ENCODE results near the gene ZNF136.

ZNF136 gene

DNA sequence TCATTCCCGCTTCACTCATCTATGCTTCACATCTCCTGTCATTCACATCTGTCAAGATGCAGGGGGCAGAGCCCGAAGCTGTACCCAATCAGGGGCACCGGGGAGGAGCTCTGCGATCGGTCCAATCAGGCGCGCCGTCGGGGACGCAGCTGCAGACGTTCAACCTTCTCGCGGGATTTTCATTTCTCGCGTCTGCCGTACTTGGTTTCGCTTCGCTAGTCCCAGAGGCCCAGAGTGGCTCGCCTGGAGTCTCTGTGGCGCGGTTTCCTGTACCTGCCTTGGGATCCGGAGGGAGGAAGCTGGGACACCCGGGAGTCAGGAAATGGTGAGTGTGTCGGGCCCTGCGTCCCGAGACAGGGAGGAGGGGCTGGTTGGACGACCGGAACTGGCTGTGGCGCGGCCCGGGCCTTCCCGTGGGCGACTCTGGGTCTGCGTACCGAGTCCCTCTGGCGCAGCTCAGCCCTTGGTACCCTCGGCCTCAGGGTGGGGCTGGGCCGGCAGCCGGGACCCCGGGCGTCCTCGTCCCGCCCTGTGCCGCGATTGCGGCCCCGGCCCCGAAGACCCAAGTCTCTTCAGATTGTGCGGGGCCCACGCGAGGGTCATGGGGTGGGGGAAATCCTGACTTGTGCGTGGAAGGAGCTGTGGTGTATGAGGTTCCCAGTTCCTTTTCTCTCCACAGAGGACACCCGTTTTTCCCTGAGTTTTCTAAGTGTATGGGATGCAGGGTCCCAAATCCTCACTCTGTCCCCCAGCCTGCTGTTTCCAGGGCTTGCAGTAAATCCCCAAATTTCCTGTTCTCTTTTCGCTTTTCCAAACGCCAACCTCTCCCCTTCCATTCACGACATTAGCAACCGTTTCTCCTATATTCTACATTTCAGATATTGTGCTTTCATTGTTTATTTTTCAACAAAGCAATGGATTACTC, at the start of gene ZNF136:
Gene ZNF136 (plus strand): TSS at position 215 of the 925 bp plus-strand sequence. CDS start 108 bp downstream, at position 323.
- peak; percentile 91 for DNase-seq

DNA sequence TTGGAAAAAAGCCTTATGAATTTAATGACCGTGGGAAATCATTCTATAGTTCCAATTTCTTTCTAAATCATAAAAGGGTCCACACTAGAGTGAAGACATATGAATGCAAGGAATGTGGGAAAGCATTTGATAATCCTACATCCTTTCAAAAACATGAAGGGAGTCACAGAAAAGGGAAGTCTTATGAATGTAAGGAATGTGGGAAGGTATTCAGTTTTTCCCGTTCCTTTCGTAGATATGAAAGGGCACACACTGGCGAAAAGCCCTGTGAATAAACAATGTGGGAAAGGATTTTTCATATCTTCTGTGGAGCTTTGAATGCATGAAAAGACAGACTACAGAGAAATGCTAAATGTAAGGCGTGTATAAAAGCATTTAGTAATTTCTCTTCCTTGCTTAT, 49.8 kb upstream of the ZNF136 start:
- DNase-seq = no peak

DNA sequence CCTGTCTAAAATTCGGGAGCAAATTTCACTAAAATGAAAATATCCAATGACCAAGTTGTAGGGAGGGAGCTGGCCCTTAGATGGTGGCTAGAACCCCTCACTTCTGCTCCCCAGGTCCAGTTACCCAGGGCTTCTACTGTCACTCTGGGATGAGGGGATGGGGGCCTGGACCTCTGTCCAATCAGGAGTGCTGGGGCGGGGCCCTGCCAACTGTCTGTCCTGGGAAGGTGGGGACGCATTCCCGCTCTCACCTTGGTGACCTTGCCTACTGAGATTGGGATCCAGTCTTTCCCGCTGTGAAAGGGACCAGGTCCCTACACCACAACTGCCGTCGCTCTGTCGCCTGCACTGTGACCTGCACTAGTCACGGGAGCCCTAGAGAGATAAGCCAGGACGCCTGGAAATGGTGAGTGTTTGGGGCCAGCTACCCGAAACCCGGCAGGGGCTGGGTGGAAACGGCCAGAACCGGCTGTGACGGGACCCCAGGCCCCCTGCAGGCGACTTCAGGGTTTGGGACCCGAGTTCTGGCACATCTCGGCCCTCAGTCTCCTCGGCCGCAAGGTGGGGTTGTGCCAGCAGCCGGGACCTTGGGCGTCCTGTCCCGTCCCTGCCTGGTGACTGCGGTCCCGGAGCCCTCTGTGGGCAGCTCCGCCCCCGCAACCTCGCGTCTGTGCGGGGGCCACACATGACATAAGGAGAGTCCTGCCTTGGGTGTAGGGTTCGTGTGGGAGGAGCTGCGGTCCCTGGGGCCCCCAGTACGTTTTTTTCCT, 45.5 kb upstream of the ZNF136 start:
- DNase-seq = no peak

DNA sequence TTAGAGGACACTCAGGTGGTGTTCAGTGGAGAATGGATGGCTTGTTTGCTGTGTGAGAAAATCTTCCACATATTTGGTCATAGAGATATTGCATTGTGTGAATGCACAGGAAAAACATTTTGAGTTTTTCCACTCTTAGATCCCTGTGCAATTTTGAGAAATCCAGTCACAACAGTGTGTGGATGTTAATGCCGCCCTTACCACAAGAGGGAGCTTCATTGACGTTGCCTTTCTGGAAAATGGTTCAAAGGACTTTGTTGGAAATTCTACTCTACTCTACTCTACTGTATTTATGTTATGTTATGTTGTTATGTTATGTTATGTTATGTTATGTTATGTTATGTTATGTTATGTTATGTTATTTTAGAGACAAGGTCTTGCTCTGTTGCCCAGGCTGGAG, 36.2 kb upstream of the ZNF136 start:
- DNase-seq = peak; percentile 25

DNA sequence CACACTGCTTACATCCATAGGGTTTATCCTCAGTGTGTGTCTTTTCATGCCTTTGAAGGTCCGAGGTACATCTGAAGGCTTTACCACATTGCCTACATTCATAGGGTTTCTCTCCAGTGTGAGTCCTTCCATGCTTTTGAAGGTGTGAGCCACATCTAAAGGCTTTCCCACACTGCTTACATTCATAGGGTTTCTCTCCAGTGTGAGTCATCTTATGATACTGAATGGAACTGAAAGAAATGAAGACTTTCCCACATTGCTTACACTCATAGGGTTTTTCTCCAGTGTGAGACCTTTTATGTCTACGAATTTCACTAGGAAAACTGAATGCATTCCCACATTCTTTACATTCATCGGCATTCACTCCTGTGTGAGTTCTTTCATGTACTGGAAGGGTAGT, 29.8 kb upstream of the ZNF136 start:
- DNase-seq = no peak

DNA sequence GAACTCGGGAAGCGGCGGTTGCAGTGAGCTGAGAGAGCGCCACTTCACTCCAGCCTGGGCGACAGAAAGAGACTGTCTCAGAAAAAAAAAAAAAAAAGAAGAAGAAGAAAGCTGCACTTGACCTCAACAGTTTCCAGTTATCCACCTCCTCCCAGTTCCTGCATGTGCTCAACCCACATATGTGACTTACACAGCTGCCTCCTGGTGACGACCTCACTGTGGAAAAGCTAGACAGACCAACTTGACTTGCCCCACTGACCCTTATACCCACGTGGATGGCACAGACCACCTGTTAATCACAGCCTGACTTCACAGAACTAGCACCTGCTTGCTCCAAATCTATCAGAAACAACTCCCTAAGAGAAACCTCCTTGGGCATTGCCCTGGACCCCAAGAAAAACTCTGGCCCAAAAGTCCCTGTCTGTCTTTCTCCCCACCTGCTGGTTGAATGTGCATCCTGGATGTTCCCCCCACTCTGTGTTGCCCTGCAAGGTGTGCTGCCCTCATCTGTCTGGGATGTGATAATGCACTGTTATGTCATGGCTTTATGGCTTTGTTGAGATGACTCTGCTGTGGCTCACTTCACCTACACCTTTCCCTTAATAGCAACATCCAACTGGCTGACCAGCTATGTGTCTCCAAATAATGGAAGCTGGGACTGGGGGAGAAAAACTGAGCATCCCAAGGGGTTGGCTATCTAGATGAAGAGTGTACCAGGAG, 25.5 kb upstream of the ZNF136 start:
- peak; percentile 44 for DNase-seq

DNA sequence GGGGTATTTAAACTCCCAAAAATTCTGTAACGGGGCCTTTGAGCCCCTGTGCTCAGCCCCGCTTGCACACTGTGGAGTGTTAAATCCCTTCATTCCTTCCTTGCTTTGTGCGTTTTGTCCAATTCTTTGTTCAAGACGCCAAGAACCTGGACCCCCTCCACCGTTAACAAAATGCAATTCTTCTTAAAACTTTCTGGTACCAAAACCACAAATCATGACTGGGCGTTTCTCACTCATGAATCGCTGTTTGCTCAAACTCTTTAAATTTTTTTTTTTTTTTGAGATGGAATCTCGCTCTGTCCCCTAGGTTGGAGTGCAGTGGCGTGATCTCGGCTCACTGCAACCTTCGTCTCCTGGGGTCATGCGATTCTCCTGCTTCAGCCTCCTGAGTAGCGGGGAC, 23.6 kb upstream of the ZNF136 start:
- DNase-seq = no peak

DNA sequence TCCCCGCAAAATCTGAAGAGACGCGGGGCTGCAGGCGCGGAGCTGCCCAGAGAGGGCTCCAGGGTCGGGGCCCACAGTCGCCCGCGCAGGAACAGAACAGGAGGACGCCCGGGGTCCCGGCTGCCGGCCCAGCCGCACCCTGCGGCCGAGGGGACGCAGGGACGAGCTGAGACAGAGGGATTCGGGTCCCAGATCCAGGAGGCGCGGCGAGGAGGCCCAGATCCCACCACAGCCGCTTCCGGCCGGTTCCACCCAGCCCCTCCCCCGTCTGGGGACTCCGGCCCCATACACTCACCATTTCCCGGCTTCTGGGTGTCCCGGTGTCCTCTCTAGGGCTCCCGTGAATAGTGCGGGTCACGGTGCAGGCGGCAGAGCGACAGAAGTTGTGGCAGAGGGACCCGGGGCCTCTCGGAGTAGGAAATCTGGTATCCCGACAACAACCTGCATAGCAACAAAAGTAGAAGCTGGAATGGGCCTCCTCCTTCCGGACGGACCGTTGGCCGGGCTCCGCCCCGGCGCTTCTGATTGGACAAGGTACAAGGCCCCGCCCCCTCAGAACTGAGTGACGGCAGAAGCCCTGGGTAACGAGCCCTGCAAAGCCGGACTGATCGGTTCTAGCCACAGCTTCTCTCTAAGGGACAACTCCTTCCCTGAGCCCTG, 22.9 kb upstream of the ZNF136 start, which contains the start of gene ZNF20:
Gene ZNF20 (minus strand): TSS at position 466 of the 660 bp plus-strand sequence. CDS start 168 bp downstream, at position 298.
- peak; percentile 95 for DNase-seq

DNA sequence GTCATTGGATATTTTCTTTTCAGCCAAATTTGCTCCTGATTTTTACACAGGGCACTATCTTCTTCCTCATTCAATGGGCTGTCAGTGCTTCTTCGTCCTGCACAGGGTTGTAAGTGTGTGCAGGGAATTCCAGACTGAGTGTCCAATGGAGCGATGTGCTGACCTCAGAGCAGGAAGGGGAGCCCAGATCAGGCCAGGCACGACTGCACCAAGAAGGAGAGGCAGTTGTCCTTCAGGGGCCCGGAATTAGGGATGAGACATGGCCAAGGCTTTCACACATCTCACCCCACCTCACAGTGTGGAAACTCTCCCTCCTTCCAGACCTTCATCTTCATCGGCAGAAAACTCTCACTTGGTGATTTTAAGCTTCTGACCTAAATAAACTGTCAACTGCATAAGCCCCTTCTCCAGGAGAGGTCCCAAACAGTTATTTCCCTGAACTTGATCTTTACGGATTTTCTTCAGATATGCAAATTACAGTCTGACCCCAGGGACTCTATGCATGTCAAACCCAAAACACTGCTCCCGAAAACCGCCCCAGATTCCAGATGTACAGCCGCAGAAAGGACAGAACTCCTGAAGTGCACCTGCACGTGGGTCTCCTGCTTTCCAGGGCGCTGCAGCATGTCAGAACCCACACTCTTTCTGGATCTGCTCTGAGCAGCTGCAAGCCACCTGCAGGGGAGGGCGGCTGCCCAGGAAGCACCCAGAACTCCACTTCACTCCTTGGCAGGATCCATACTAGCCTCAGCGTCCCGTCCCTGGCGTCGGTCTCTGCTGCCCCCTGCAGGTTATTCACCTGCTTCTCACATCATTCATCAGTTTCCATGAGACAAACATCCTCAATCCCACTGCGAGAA, 22.1 kb upstream of the ZNF136 start:
- DNase-seq = peak; percentile 95

DNA sequence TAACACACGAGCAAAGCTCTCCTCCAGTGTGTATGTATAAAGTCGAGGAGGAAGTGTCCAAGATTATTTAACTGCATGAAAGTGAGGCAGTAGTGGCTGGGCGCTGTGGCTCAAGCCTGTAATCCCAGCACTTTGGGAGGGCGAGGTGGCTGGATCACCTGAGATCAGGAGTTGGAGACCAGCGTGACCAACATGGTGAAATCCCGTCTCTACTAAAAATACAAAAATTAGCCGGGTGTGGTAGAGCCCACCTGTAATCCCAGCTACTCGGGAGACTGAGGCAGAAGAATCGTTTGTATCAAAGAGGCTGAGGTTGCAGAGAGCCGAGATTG, 21.5 kb upstream of the ZNF136 start:
- DNase-seq = no peak

DNA sequence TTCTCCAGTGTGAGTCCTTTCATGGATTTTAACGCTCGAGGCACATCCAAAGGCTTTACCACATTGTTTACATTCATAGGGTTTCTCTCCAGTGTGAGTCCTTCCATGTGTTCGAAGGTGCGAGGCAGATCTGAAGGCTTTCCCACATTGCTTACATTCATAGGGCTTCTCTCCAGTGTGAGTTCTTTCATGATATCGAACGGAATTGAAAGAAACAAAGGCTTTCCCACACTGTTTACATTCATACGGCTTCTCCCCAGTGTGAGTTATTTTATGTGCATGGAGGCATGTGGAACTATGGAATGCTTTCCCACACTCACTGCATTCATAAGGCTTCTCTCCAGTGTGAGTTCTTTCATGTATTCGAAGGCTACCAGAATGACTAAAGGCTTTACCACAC, 17.5 kb upstream of the ZNF136 start:
- no peak for DNase-seq

DNA sequence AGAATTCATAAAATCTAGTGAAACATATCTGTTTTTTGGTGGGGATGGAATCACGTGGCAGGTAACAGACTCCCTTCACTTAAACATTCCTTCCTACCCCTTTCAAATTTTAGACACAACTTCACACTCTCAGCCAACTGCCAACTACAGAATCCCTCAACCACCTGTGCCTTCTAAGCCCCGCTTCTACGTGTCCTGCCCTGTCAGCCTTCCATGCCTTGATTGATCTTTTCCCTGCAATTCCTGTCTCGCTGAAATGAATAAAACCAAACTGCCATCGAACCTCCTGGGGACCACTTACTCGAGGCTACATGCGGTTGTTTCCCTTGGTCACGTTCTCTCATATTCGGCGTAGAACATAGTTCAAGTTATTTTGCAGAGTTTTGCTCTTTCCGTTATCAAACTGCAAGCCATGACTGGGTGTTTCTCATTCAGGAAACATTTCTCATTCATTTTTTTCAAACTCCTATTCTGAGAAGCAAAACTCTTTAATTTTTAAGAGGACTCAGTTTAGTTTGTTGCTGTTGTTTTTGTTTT, 7.5 kb upstream of the ZNF136 start:
- DNase-seq = no peak

DNA sequence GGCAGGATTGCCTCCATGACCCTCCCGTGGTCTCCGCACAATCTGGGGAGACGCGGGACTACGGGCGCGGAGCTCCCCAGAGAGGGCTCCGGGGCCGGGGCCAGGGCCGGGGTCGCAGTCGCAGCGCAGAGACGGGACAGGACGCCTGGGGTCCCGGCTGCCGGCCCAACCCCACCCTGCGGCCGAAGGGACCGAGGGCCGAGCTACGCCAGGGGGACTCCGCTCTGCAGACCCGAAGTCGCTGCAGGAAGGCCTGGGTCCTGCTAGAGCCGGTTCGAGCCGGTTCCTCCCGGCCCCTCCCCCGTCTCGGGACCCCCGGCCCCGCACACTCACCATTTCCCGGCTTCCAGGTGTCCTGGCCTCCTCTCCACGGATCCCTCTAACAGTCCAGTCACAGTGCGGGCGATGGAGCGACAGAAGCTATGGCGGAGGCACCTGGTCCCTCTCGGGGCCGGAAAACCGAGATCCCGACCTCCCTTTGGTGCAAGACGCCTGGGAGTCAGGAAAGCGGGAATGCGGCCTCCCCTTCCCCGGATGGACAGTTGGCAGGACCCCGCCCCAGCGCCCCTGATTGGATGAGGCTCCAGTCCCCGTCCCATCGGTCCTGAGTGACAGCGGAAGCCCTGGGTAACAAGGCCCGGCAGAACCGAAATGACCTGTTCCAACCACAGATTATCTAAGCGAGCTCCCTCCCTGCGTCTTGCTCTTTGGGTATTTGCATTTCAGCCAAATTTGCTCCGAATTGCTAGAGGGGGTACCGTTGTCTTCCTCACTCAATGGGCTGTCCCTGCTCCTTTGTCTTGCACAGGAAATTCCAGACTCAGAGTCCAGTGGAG, 6.5 kb upstream of the ZNF136 start, which contains the start of gene ZNF625:
Gene ZNF625 (minus strand): TSS at position 512 of the 836 bp plus-strand sequence. CDS start 176 bp downstream, at position 336.
- peak; percentile 34 for DNase-seq

DNA sequence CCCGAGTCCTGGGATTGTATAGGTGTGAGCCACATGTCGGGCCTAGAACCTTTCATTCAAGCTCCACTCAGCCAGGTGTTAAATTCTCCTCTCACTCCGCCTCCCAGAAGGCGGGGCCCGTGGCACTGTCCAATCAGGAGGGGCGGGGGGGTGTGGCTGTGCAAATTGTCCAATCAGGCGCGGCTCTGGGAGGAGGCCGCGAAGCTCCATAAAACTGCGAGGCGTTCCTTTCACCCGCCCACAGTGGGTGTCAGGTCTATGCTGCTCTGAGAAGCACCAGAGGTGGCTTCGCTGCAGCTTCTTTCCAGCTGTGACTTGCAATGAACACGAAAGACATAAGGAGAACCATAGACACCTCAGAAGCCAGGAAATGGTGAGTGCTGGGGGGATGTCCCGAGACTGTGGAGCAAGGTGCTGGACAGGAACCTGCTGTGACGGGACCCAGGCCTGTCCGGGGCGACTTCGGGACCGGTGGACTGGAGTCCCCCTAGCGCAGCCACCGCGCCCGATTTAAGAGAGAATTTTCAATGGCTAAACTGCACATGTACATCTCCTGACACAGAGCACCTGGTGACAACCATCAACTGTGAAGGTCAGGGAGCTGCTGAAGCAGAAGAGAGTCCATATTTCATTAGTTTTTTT, 3.0 kb upstream of the ZNF136 start:
- DNase-seq = no peak

DNA sequence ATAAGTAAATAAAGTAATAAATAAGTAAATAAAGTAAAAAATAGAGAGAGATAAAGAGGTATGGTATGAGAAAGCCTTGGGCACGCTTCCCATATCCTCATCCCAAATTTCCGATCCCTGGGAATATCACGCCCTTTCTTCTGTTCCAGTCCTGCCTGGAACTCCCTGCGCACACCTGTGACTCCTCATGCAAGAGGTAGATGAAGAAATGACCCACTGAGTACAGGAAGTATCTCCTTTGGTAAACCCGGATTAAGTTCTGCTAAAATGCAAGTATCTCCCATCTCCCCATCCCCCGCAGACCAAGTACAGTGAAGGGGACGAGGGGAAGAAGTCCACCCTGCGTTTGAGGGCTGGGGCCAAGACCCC, 399 bp upstream of the ZNF136 start:
- DNase-seq = no peak

DNA sequence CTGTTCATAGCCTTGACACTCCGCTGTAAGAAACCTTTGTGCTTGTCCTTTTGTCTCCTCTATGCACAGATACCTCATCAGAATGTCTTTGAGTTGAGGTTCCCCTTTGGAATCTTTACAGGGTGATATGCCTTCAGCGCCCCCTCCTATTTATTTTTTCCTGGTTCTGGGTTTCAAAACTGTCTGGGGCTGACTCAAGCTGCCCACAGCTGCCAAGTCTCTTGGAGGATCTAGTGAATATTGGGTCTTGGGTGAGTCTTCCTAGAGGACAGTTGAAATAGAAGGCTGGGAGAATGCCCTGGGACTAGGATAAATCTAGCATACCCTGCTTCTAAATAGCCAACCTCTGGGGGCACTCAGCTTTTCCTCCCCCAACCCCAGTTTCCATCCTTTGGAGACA, 930 bp downstream of the ZNF136 start:
- no peak for DNase-seq

DNA sequence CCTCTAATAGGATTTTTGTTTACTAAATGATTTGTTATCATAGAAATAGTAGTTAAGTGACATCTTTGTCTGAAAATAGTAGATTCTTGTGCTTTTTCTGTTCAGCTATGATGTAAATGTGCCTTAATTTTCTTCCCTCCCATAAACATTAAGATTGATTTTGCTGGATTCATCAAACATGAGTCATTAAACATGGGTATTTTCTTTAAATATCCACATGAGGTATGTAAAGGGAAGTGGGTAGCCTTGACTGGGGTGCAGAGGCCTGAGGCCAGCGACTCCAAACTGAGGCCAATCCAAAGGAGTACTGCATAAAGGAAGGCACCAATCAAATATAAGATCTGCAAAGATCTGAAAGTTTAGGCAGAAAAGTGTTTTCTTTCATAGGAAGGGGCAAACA, 3.7 kb downstream of the ZNF136 start:
- DNase-seq = no peak

DNA sequence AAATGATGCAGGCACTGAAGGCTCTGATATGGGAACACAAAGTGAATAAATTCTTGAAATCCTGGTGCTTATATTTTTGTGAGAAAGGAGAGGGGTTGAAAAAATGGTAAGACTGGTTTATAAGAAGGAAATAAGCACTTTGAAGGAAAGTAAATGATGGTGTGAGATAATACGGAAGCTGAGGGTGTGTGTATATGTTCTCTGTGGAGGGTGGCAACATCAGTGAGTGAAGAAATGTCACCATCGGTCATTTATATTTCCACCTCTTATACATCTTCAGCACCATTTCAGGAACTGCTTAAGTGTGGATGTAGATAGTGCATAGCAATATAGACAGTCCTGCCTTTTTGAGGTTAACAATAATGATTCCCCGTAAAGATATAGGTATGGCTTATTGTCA, 17.5 kb downstream of the ZNF136 start:
- no peak for DNase-seq

DNA sequence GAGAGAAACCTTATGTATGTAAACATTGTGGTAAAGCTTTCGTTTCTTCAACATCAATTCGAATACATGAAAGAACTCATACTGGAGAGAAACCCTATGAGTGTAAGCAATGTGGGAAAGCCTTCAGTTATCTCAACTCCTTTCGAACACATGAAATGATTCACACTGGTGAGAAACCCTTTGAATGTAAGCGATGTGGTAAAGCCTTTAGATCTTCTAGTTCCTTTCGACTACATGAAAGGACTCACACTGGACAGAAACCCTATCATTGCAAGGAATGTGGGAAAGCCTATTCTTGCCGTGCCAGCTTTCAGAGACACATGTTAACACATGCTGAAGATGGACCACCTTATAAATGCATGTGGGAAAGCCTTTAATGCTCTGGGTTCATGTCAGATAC, 24.7 kb downstream of the ZNF136 start:
- no peak for DNase-seq

All from CD4-positive, alpha-beta T cell treated with Interleukin-17A for 4 hours (primary cell).